Smooth muscle cell of the brain vasculature (primary cell): Measurements from ENCODE around the gene EPO.
A peak's percentile ranks its signal among the peaks of the same experiment; 100 is the strongest.
"Not testable (repeated sequence)": the region's sequence is repeated elsewhere in the genome, so short reads cannot be mapped to it uniquely, and the experiment has no call there.

Source experiments
- DNase-seq: peaks from one replicate; pipeline ENCODE4 v3.0.0-alpha.2; 2012; ENCODE audit warnings: low read depth, low spot score

EPO gene

GRCh38 chr7:100705320-100705752 lies 14.9 kb upstream of the EPO start:
- no peak for DNase-seq

GRCh38 chr7:100705753-100706671 lies 14.3 kb upstream of the EPO start, which contains the start of gene POP7:
Gene POP7, plus strand, starts transcription at chr7:100706121. Its CDS starts 710 bp downstream, at chr7:100706831.
- peak; percentile 96 for DNase-seq

- DNase-seq: no peak
These were observed 13.5 kb upstream of the EPO start for GRCh38 chr7:100706672-100707311.

- DNase-seq: no peak
These were observed 11.9 kb upstream of the EPO start for GRCh38 chr7:100708395-100708794.

GRCh38 chr7:100710452-100710851 lies 9.8 kb upstream of the EPO start:
- no peak for DNase-seq

- DNase-seq: no peak
These were observed 8.9 kb upstream of the EPO start for GRCh38 chr7:100711369-100711768.

- DNase-seq: no peak
These were observed 5.5 kb upstream of the EPO start for GRCh38 chr7:100714725-100715124.

GRCh38 chr7:100717073-100717472 lies 3.2 kb upstream of the EPO start:
- DNase-seq: not testable (repeated sequence)

GRCh38 chr7:100719523-100720278 lies 567 bp upstream of the EPO start:
- DNase-seq: no peak

GRCh38 chr7:100720671-100721504 lies 620 bp downstream of the EPO start:
- DNase-seq: no peak

- DNase-seq: no peak
These were observed 1.2 kb downstream of the EPO start for GRCh38 chr7:100721505-100721812.

GRCh38 chr7:100722480-100723212 lies 2.4 kb downstream of the EPO start:
- DNase-seq: no peak

- no peak for DNase-seq
These were observed 3.5 kb downstream of the EPO start for GRCh38 chr7:100723732-100724275.

- not testable (repeated sequence) for DNase-seq
These were observed 4.1 kb downstream of the EPO start for GRCh38 chr7:100724364-100724763.

GRCh38 chr7:100726996-100727761 lies 6.9 kb downstream of the EPO start:
- DNase-seq: no peak

- DNase-seq: no peak
These were observed 7.9 kb downstream of the EPO start for GRCh38 chr7:100728196-100728595.

GRCh38 chr7:100730136-100730800 lies 10.0 kb downstream of the EPO start:
- DNase-seq: no peak

- DNase-seq: no peak
These were observed 11.8 kb downstream of the EPO start for GRCh38 chr7:100731937-100732636.
